ENCODE measurements around the gene CARD9. TPM values are rescaled to one million over a fixed set of nuclear protein-coding genes. Genes with fewer than 3 reads are reported as not detected.

CARD9 gene
- total and polyA plus RNA-seq, 2 of the 8 experiments (the other 6 are each of a cell fraction or from before 2014, with no cell fraction given): 0.15 to 1.1 TPM

- no peak overlapping the region for H3K14ac ChIP-seq (ENCODE audit: insufficient read length)
- FAIRE-seq: no peak
- CTCF ChIA-PET (ENCODE audit: partially characterized antibody): interaction anchor here (0.8 to 1.1 kb wide), 2 partner anchors 12 to 22 kb away, joined by 3 to 6 read pairs; no protein-coding TSS in a partner anchor
Observed at GRCh38 chr9:136419092-136419420, 45.6 kb upstream of the CARD9 start.

More at GRCh38 chr9:136419092-136419420, 45.6 kb upstream of the CARD9 start:
- Histone ChIP-seq H3K27ac (ENCODE audit: low read depth, low read length) (no peak overlapping the region), H2BK120ac (replicated peaks; ENCODE audit: low read depth, low read length) (no peak overlapping the region), H4K91ac (replicated peaks; ENCODE audit: insufficient read length, low read length) (no peak overlapping the region), H3K9me3 (ENCODE audit: insufficient read depth in 2 of 2, low read depth in 1 of 2, low read length in 1 of 2) (no peaks in the 10 kb centered on the region), H3K9ac (replicated peaks in 1 of 4; ENCODE audit: extremely low read depth in 1 of 4, low read depth in 3 of 4, low read length in 3 of 4) (no peak overlapping the region), H3K23ac (ENCODE audit: insufficient read length) (no peak overlapping the region), H3K79me2 (ENCODE audit: control insufficient read depth in 1 of 2, insufficient read depth in 2 of 2, low read length in 2 of 2) (peaks cover 0 to under 1% of the 10 kb centered on the region in 2 experiments; a peak in 1 of 4 replicates), H2BK15ac (ENCODE audit: low read length) (no peak overlapping the region), H2BK12ac (ENCODE audit: low read depth, low read length) (no peak overlapping the region), H3K4me3 (ENCODE audit: extremely low read depth in 1 of 4, insufficient read depth in 2 of 4, low read depth in 3 of 4, low read length in 4 of 4) (no peak overlapping the region), H3K36me3 (ENCODE audit: control insufficient read depth in 2 of 4, insufficient read depth in 4 of 4, low read length in 3 of 4) (peaks cover 39 to 70% (median 53%) of the 10 kb centered on the region in 4 experiments), H3K4me1 (replicated peaks in 1 of 4; ENCODE audit: control insufficient read depth in 3 of 4, insufficient read depth in 4 of 4, low read length in 3 of 4) (no peaks in the 10 kb centered on the region), H3K79me1 (ENCODE audit: low read depth, low read length) (peaks cover 2% of the 10 kb centered on the region; the same call in 1 of the 2 replicates), H4K20me1 (replicated peaks in 1 of 2; ENCODE audit: control insufficient read depth in 1 of 2, insufficient read depth in 2 of 2, low read length in 2 of 2) (peaks cover 9 to 17% of the 10 kb centered on the region in 2 experiments), H2AFZ (ENCODE audit: low read length) (no peak overlapping the region), H3K23me2 (ENCODE audit: low read depth, low read length) (no peaks in the 10 kb centered on the region), H3K18ac (ENCODE audit: extremely low read depth, low read length) (no peak overlapping the region), H3K4me2 (ENCODE audit: insufficient read depth in 1 of 2, low read depth in 2 of 2, low read length in 2 of 2) (no peak overlapping the region), H3K4ac (replicated peaks; ENCODE audit: insufficient read length, low read depth, low read length) (no peak overlapping the region), H2BK5ac (ENCODE audit: low read depth, low read length) (no peak overlapping the region), H4K8ac (ENCODE audit: extremely low read depth, insufficient read depth, low read length) (no peak overlapping the region), H4K5ac (ENCODE audit: insufficient read length, low read depth, low read length) (no peak overlapping the region), H3K27me3 (replicated peaks in 1 of 4; ENCODE audit: control insufficient read depth in 3 of 4, extremely low read depth in 1 of 4, insufficient read depth in 3 of 4, low read length in 3 of 4) (no peaks in the 10 kb centered on the region), H2BK20ac (ENCODE audit: low read length) (no peak overlapping the region), H3K56ac (replicated peaks; ENCODE audit: insufficient read length, low read depth, low read length) (no peak overlapping the region), H2AK5ac (ENCODE audit: low read depth, low read length) (no peak overlapping the region)
- 95% methylated on average over 12 of the region's 12 CpGs; no CpG with 5 or more reads in 1 of the 2 experiments for WGBS, 2 experiments (ENCODE audit: extremely low coverage in 1 of 2, insufficient coverage in 1 of 2, insufficient read length in 1 of 2, insufficient replicate concordance in 2 of 2, low coverage in 1 of 2, low lambda C conversion rate in 2 of 2, missing lambda C conversion rate in 1 of 2)
- DNase-seq (ENCODE audit: low read depth in 1 of 2, low spot score in 2 of 2): no peak
- no peak for TF ChIP-seq KDM4A (IDR thresholded peaks at IDR 0.05; ENCODE audit: low read depth, low read length, severe bottlenecking)
- TF ChIP-seq CHD2 (IDR thresholded peaks at IDR 0.05; ENCODE audit: low read length): no peak
- TF ChIP-seq BACH1 (IDR thresholded peaks at IDR 0.05; ENCODE audit: low read length): no peak
- TF ChIP-seq SIX5 (IDR thresholded peaks at IDR 0.05; ENCODE audit: low read depth, low read length): no peak
- TF ChIP-seq TAF7 (optimal IDR thresholded peaks at IDR 0.05; ENCODE audit: borderline replicate concordance, low read depth, low read length): no peak
- TF ChIP-seq HDAC2 (IDR thresholded peaks at IDR 0.05; ENCODE audit: borderline replicate concordance in 1 of 2, low read depth in 2 of 2, low read length in 2 of 2): no peak
- no peak for TF ChIP-seq ATF3 (IDR thresholded peaks at IDR 0.05; ENCODE audit: insufficient read depth, low read depth, low read length)
- TF ChIP-seq RFX5 (IDR thresholded peaks at IDR 0.05; ENCODE audit: borderline replicate concordance, low read depth, low read length): no peak
- TF ChIP-seq EGR1 (IDR thresholded peaks at IDR 0.05; ENCODE audit: borderline replicate concordance, low read depth, low read length): no peak
- no peak for TF ChIP-seq RXRA (IDR thresholded peaks at IDR 0.05; ENCODE audit: insufficient read depth, low read depth, low read length)
- no peak for TF ChIP-seq ZNF274 (IDR thresholded peaks at IDR 0.05; ENCODE audit: borderline replicate concordance, extremely low read depth, low read length)
- no peak for TF ChIP-seq SP2 (IDR thresholded peaks at IDR 0.05; ENCODE audit: low read length)
- POLR2A ChIA-PET (ENCODE audit: partially characterized antibody): interaction anchor here (0.6 to 4.4 kb wide), 7 partner anchors 11 to 51 kb away, joined by 3 to 25 read pairs (median 4); no protein-coding TSS in a partner anchor
